Kidney capillary endothelial cell (primary cell): ENCODE data around the gene DENND4C.
"Not testable (repeated sequence)": the region's sequence is repeated elsewhere in the genome, so short reads cannot be mapped to it uniquely, and the experiment has no call there.

Source experiments
- DNase-seq: peaks from one replicate; pipeline ENCODE4 v3.0.0-alpha.2; 2018; ENCODE audit warnings: low spot score

The DENND4C gene

GRCh38 chr9:19373527-19373926, 143.0 kb downstream of the DENND4C start:
- no peak for DNase-seq

GRCh38 chr9:19375538-19375937, 145.0 kb downstream of the DENND4C start:
- peak; percentile 57 for DNase-seq

- DNase-seq: no peak
Measured at GRCh38 chr9:19376931-19377330, 146.4 kb downstream of the DENND4C start.

- no peak for DNase-seq
Measured at GRCh38 chr9:19378164-19378563, 147.7 kb downstream of the DENND4C start.

GRCh38 chr9:19378647-19379046, 148.2 kb downstream of the DENND4C start:
- no peak for DNase-seq

- no peak for DNase-seq
Measured at GRCh38 chr9:19379283-19379682, 148.8 kb downstream of the DENND4C start.

- peak; percentile 30 for DNase-seq
Measured at GRCh38 chr9:19379697-19380046, 149.2 kb downstream of the DENND4C start.

GRCh38 chr9:19380826-19381075, 150.3 kb downstream of the DENND4C start:
- no peak for DNase-seq

- no peak for DNase-seq
Measured at GRCh38 chr9:19381656-19382055, 151.2 kb downstream of the DENND4C start.

GRCh38 chr9:19385212-19385611, 154.7 kb downstream of the DENND4C start:
- DNase-seq: not testable (repeated sequence)

GRCh38 chr9:19385786-19386501, 155.5 kb downstream of the DENND4C start:
- no peak for DNase-seq

- DNase-seq: peak; percentile 53
Measured at GRCh38 chr9:19386502-19387044, 156.1 kb downstream of the DENND4C start.

GRCh38 chr9:19387317-19387716, 156.8 kb downstream of the DENND4C start:
- no peak for DNase-seq

- DNase-seq: not testable (repeated sequence)
Measured at GRCh38 chr9:19389539-19389938, 159.0 kb downstream of the DENND4C start.

- DNase-seq: no peak
Measured at GRCh38 chr9:19397845-19398244, 167.4 kb downstream of the DENND4C start.

GRCh38 chr9:19403231-19403630, 172.7 kb downstream of the DENND4C start:
- DNase-seq: not testable (repeated sequence)

GRCh38 chr9:19404283-19405075, 174.0 kb downstream of the DENND4C start:
- DNase-seq: no peak

GRCh38 chr9:19405771-19406170, 175.3 kb downstream of the DENND4C start:
- no peak for DNase-seq

- DNase-seq: peak; percentile 17
Measured at GRCh38 chr9:19408316-19408692, 177.8 kb downstream of the DENND4C start.

GRCh38 chr9:19408693-19409400, 178.4 kb downstream of the DENND4C start, which contains the start of gene ACER2:
Gene ACER2 (plus strand): TSS chr9:19409009. CDS start chr9:19409085, 76 bp downstream.
- peak; percentile 76 for DNase-seq

GRCh38 chr9:19409401-19410194, 179.1 kb downstream of the DENND4C start:
- peak; percentile 16 for DNase-seq

GRCh38 chr9:19410195-19410503, 179.7 kb downstream of the DENND4C start:
- no peak for DNase-seq
